HG02798 (cell line): Measurements from ENCODE around the gene GCLC.
"Not testable (repeated sequence)": the region's sequence is repeated elsewhere in the genome, so short reads cannot be mapped to it uniquely, and the experiment has no call there.

ENCODE experiments used
- ATAC-seq: cut with Tn5 transposase; IDR thresholded peaks from one replicate; pipeline ENCODE4 v1.9.1; 2021; ENCODE audit warnings: mild to moderate bottlenecking; ENCODE audit not compliant: unreplicated experiment, poor library complexity

GCLC gene

DNA sequence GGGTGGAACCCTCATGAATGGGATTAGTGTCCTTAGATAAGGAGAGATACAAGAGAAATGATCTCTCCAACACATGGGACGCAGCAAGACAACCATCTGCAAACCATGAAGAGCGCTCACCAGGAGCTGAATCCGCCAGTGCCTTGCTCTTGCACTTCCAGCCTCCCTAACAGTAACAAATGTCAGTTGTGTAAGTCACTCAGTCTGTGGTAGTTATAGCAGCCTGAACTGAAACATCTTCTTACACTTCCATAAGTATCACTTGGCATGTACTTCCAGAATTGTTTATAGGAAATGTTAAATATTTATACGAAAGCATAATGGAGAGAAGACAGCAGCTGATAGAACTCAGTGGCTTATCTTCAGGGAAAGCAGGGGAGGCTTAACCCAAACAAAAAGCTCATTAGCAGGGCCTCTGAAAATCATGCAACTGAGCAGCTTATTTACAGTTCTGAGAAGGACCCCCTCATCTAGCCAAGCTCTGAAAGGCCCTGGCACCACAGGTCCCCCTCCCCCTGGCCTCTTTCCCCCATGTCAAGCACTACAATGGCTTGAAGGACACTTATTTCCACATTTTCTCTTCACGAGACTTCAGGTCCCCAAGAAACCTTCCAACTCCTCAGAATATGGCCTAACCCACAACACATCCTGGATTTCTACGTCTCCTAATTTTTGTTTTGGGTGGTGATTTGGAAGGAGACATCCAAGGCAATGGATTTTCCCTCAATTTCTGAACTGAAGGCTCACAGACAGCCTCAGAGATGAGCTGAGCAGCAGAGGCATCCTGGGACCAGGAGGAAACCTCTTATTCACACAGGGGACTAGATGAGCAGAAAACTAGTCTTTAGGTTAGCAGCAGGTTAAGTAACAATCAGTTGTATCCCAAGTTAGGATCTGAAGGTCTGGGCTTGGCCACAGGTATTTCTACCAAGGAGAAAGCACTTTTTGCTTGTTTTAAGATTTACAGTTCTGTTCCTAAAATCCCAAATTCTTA lies 49.1 kb downstream of the GCLC start:
- ATAC-seq: no peak

DNA sequence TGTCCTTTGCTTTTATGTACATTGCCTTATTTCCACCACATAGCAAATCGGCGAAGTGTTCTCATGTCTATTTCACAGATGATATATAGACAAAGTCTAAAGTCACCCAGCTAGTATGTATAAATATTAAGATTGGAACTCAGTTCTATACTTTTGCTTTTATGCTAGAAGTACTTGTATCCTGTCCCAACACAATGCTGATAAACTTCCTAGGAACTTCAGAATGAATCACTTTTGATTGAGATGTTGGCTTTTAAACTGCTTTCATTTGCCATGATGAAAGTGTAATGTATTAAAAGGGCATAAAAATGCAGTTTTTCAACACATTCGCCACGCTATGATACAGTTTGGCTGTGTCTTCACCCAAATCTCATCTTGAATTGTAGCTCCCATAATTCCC lies 50.8 kb downstream of the GCLC start:
- no peak for ATAC-seq

DNA sequence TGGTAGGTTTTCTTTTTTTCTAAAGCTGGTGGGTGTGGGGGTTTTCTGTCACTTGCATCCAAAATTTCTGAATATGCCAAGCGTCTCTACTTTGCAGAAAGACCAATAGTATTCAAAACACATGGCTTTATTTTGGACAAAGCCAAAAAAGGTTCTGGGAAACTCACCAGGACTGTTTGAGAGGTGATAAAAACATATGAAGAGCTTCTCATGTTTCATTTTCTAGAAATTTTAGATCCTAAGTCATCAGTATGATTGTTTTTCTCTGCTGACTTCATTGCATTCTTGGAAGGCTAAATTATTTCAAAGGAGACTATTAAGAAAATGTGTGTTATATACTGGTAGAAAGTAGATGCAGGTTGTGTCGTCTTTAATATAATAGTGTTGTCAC lies 51.3 kb downstream of the GCLC start:
- ATAC-seq: no peak

DNA sequence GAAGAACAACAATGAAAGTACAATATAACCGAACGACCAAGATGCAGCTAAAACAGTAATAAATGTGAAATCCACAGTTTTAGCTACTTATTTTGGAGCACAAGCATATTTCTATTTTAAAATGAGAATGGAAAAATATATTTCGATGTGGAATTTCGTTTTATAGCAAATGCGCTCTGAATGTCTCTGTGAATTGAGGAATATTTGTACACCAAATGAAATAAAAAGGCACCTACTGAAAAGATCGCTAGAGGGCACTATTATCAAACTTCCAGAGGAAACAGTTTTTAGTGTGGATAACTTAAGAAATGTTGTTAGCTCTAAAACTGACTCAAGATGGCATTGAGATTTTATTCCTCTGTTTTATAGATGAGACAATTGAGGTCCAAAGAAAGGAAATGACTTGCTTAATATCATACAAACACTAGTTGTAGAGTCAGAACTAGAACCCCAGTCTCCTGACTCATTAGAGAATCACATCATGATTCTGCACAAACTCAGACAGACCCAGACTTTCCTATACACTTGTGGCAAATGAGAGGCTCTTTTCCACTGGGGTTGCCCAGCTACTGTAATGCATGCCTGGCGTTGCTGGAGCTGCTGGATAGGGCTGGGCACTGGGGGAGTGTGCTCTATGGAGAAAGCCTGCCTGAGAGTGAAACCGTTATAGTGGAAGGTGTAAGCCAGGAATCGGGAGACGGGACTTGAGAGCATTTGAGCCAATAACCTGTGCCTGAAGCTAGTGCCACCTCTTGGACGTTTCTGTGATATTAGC lies 51.9 kb downstream of the GCLC start:
- ATAC-seq: no peak

- ATAC-seq: no peak
These were observed 57.8 kb downstream of the GCLC start for GRCh38 chr6:53487080-53487479.

GRCh38 chr6:53486679-53487078 lies 58.2 kb downstream of the GCLC start:
- no peak for ATAC-seq

DNA sequence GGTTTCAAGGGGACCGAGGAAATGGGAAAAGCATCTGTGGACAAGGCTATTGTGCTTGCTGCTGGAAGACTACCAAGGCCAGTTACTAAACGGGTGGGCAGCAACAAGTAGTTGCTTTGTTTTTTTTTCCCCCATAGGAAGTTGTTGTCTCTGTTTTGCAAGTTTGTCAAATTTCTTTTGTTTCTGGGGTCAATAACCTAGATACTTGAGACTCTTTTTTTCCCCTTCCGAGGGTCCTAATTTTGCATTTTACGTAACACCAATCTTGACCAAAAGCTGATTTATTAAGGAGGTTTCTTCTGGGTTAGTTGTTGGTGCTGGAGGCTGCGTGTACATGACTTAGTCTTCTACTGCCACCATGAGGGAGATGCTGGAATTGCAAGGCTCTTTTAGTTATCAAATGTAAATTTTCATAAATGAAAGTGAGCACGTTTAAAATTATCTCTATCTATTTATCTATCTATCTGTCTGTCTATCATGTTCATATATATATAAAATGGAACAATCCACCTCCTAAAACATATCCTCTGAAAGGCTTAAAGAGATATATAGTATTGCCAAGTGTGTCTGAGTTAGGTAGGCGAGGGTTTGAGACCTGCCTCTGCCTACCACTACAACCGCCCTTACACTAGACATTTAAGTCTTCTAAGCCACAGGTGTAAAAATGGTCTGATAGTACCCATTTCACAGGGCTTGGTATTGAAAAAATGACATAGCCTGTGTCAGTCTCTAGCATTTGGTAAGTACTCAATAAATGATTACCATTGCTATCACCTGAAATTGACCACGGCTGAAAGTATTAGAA lies 60.2 kb downstream of the GCLC start:
- ATAC-seq: peak; percentile 44

DNA sequence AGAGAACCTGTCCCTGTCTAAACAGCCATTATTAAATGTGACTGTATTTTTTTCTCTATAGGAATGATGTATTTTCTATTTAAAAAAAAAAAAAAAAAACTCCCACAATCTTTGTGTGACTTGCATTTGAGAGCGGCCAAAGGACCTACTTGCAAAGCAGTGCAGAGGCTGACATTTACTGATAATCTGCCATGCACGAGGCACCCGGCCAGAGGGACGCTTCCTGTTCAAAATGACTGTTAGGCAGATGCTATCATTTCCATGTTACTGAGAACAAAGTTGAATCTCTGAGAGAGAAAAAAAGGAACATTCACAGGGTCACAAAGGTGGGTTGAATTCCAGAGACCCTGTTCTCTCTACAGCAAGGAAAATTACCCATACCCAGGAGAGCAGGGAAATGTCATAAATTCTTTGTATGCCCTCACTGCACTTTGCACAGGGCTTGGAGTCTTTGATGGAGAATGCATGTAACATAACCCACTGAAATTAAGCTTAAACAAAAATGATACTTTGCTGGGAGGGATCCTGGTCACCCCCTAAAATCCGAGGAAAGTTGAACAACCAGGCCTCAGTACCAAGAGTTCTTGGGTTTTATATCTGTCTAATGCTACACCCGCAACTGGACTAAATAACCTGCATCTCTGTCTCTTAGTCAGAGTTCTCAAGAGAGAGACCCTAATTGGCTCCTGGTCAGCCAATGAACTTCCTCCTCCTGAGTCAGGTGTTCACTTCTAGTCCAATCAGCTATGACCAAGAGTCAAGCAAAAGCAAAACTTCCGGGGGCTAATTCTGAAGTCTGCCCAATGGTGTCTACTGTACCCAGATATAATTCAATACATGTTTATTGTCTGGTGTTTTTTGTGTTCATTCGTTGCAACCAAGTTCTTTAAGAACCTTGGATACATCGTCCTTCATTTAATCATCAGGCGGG lies 61.2 kb downstream of the GCLC start:
- ATAC-seq: peak; percentile 53

- ATAC-seq: no peak
These were observed 63.6 kb downstream of the GCLC start for GRCh38 chr6:53481323-53481722.

DNA sequence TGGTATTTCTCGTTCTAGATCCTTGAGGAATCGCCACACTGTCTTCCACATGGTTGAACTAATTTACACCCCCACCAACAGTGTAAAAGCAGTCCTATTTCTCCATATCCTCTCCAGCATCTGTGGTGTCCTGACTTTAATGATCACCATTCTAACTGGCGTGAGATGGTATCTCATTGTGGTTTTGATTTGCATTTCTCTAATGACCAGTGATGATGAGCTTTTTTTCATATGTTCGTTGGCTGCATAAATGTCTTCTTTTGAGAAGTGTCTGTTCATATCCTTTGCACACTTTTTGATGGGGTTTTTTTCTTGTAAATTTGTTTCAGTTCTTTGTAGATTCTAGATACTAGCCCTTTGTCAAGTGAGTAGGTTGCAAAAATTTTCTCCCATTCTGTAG lies 64.1 kb downstream of the GCLC start:
- not testable (repeated sequence) for ATAC-seq

DNA sequence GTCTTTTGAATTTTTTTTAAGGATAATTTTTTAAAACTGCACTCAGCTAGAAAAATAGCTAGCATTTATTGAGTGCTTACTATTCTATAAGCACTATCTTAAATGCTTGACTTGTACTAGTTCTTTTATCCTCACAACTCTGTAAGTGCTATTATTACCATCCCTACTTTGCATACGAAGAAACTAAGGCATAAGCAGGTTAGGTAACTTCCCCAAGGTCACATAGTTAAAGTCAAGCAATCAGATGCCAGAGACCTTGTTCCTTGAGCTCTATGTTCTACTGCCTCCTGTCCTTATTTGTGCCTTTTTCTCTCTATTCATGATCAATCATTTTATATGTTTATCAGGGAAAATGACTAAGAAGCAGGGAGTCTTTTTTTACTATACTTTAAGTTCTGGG lies 65.0 kb downstream of the GCLC start:
- no peak for ATAC-seq

GRCh38 chr6:53476964-53477363 lies 67.9 kb downstream of the GCLC start:
- no peak for ATAC-seq

DNA sequence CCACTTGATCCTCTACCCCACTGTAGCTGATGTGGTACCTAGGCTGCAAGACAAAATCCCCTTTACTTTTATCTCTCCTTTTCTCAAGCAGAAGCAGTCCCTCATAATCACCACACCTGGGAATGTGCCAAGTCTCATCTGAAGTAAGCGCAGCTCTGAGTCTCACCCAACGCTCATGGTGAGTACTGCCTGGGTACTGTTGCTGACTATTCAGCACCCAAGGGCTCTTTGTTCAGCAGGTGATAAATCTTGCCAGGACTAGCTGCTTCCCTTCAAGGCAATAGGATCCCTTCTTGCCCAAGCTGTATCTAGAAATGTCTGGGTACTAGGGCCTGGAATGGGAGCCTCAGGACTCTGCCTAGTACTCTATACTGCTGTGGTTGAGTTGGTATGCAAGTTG lies 70.9 kb downstream of the GCLC start:
- no peak for ATAC-seq

DNA sequence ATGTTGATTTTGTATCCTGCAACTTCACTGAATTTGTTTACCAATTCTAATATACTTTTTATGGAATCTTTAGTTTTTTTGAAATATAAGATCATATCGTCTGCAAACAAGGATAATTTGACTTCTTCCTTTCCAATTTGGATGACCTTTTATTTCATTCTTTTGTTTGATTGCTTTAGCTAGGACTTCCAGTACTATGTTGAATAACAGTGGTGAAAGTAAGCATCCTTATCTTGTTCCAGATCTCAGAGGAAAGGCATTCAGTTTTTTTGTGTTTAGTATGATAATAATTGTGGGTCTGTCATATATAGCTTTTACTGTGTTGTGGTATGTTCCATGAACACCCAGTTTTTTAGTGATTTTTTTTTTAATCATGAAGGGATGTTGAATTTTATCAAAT lies 75.7 kb downstream of the GCLC start:
- ATAC-seq: no peak

- no peak for ATAC-seq
These were observed 78.6 kb downstream of the GCLC start for GRCh38 chr6:53466257-53466656.

DNA sequence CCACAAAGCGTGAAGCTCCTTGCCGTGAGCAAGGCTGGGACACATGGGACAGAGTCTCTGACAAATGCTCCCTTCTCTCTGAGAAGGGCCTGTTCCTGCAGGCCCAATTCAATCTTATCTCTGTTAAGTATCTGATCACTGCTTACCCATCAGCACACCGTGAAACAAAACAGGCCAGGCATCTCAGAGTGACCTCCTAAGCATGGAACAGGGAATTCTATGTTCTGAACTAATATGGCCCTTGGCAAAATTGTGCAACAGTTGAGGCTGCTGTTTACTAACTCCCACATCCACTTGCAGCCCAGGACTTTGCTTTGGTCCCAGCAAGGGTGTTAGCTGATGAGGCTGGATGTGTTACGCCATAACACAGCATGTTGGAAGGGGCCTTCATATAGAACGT lies 79.2 kb downstream of the GCLC start:
- no peak for ATAC-seq

DNA sequence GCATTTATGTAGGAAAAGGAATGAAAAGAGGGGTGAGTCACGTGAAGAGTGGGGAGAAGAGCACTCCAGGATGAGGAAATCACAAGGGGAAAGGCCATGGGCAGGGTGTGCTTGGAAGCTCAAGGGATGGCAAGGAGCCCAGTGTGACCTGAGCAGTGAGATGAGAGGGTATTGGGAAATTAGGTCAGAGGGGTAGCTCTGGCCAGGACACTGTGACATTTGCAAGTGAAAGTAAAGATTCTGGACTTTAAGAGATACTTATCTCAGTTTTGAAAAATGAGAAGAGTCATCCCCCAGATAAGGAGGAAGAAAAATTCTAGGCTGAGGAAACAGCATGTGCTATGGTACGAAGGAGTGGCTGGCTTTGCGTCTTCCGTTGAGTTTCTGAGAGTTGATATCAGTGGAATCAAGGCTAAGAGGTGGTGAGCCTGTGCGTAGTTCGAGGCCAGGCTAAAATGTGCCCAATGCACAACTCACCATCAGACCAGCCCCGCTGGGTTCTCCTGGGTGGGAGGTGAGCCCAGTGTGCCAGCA lies 79.9 kb downstream of the GCLC start:
- no peak for ATAC-seq

DNA sequence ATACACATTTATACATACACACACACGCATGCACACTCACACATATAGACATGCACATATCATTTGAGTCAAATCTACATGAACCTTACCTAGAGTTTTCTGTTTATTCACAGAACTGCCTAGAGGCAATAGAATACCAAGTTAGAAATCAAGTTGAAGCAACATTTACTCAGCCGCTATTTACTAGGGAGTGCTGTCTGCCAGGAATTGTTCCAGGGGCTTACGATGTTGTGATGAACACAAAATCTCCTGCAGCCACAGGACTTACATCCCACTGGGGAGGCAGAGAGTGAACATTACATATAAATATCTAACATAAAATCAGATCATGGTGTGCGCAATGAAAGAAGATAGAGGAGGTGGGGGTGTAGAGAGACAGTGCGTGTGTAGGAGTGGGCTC lies 80.4 kb downstream of the GCLC start:
- no peak for ATAC-seq

DNA sequence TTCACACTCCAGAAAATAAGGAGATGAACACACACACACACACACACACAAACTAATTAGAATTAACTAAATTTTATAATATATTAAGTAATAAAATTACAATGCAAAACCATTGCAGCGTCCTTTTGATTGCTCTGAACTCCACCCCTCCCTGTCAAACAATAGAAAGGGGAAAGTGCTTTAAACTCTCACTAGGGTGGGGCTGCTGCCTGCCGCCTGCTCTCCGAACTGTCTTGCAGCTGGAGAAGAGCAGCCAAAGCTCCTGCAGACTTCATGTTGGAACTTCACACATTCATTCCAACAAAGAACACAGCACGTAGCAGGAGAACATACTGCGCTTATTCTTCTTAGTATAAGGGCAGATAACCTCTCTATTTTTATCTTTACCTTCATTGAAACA lies 83.2 kb downstream of the GCLC start:
- peak; percentile 17 for ATAC-seq
